EL (cell line): Measurements from ENCODE around the gene GRID2.
"Not testable (repeated sequence)": the region's sequence is repeated elsewhere in the genome, so short reads cannot be mapped to it uniquely, and the experiment has no call there.

Experiments used
- DNase-seq: peaks from one replicate; pipeline ENCODE4 v3.0.0-alpha.2; 2016

The GRID2 gene

DNA sequence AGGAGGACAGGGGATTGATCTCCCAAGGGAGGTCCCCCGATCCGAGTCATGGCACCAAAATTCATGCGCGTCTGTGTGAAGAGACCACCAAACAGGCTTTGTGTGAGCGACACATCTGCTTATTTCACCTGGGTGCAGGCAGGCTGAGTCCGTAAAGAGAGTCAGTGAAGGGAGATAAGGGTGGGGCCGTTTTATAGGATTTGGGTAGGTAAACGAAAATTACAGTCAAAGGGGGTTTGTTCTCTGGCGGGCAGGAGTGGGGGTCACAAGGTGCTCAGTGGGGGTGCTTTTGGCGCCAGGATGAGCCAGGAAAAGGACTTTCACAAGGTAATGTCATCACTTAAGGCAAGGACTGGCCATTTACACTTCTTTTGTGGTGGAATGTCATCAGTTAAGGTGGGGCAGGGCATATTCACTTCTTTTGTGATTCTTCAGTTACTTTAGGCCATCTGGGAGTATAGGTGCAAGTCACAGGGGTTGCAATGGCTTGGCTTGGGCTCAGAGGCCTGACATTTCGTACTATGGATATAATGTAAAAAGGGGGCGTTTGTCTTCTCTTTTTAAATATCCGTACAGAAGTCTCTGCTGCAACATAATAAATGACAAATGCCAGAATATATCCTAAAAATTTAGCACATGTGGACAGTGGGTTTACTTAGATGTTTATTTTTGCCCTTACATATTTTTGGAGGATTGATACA, 140.5 kb downstream of the GRID2 start:
- not testable (repeated sequence) for DNase-seq

DNA sequence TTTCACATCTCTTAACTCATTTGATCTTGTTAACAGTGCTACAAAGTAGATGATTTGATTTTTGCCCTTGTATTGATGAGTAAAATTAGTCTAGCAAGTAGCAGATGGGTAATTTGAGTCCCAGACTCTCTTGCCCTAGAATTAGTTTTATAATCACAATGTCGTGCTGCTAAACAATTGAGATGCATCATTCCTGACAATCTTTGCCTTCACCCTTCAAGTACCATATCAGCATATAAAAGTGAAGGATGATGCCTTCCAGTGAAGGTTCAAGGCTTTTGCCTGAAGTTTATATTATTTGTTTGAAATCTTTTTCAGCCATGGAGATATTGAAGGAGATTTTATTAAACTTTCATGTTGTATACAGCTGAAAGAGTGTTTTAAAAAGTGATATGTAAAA, 141.4 kb downstream of the GRID2 start:
- DNase-seq: no peak

DNA sequence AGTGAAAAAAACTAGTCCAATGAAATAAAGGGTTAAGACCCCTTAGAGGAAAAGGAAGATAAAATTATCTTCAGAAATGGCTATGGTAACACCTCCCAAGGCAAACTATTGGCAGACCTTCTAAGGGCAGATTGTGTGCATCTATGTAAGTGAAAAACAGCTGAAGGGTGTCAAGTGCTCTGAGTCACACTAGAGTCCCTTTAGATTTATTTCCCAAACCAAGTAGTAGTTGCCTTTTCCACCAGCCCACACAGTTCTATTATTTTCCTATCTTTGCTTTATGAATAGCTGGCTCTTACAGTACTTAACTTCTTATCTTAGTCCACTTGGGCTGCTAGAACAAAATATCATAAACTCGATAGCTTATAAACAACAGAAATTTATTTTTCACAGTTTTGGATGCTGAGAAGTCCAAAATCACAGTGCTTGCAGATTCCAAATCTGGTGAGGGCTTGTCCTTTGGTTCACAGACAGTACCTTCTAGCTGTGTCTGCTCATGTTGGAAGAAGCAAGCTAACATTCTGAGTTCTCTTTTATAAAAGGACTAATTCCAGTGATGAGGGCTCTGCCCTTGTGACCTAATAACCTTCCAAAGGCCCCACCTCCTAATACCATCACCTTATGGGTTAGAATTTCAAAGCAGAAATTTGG, 143.6 kb downstream of the GRID2 start:
- DNase-seq: no peak

DNA sequence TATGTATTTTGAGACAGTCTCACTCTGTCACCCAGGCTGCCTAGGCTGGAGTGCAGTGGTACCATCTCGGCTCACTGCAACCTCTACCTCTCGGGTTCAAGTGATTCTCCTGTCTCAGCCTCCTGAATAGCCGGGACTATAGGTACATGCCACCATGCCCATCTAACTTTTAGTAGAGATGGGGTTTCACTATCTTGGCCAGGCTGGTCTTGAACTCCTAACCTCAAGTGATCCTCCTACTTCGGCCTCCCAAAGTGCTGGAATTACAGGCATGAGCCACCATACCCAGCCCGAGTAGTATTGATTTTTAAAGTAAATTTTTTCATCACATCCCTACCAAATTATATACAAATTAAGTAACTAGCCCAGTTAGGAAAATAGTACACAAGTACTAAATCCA, 144.4 kb downstream of the GRID2 start:
- DNase-seq: not testable (repeated sequence)

DNA sequence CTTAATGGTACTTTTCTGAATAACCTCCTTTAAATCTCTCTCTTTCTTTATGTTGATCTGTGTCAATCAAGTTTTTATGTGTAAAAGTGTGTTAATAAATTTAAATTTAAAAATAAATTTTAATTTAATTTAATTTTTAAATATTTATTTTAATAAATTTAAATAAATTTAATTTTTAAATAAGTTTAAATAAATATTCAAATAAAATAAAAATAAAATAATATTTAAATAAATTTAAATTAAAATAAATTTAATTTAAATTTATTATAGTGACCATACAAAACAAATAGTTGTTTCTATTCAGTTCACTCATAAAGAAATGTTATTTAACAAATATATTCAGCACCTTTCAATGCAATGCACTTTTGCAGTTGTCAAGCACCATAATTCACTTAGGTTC, 146.9 kb downstream of the GRID2 start:
- DNase-seq: no peak

DNA sequence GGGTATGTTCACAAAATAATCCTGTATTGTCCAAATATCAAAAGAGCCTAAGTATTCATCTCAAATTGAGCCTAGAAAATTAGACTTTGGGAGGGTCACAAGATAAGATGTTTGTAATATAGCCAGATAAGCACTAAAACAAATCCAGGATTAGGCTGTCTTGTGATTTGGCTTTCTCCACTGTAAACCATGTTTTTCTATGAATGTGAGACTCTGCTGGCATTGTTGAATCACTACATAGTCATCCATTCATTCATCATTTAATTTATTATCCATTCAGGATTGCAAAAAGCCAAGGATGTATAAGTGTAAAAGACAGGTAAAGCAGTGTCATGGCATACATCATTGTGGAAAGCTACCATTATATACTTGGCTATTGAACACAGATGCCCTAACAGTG, 148.0 kb downstream of the GRID2 start:
- no peak for DNase-seq

DNA sequence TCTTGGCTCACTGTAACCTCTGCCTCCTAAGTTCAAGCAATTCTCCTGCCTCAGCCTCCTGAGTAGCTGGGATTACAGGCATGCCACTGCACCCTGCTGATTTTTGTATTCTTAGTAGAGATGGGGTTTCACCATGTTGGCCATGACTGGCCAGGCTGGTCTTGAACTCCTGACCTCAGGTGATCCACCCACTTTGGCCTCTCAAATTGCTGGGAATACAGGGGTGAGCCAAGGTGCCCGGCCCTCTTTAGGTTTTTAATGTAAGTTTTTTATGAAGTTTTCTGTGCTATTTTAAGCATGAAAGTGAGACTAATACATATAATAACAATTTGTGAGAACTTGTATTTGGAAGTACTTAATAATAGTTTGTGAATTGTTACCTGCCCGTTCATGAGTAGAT, 148.6 kb downstream of the GRID2 start:
- not testable (repeated sequence) for DNase-seq

DNA sequence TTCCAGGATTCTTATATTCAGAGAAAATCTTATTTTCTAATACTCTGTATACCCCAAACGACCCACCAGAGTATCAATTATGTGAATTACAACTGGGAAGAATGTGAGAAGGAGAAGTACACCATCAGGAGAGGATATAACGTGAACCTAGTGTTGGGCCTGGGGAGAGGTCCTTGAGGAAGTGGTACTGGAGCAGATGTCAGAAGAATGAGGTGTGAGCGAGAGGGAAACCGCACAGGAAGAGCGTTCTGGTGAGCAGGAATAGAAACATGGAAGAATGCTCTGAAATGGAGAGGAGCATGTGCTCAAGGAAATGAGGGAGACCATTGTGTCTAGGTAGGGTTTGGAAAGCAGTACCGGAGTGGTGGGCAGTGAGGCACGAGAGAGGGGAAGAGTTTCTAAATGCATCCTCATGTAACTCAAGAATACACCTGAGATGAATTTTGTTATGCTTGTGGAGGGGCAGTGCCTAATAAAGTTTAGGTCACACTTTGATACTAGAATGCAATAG, 151.6 kb downstream of the GRID2 start:
- DNase-seq: no peak

DNA sequence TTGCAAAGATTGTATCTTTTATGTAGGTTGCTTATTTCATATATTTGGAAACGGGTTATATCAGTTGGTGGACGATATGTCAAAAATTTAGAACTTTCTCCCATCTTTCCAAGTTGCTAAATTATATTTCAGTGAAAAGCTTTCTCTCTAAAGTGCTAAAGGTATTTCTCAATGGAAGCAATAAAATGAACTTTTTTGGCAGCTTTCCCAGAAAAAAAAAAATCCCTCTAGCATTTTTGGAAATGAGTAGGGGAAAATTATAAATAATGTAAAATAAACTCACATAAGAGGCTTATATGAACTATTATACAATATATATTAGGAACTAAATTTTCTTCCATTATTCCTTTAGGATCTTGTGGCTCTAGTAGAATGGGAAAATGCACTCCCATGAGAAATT, 152.2 kb downstream of the GRID2 start:
- no peak for DNase-seq

DNA sequence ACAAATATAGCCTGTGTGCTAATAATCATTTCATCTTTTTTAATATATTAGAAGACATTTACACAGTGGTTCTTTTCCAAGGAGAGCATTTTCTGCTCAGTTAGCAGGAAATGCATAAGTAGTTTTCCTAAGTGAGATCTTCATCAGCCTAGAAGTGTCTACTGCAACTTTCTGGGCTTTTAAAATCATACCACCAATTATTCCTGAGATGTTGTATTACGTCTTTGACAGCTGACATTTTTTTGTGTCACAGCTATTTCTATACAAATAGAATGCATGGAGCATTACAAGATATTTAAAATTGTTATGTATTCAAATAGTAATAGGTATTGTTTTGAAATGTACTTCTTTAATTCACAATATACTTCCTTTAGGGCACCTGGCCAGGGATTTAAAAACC, 158.0 kb downstream of the GRID2 start:
- DNase-seq: no peak

DNA sequence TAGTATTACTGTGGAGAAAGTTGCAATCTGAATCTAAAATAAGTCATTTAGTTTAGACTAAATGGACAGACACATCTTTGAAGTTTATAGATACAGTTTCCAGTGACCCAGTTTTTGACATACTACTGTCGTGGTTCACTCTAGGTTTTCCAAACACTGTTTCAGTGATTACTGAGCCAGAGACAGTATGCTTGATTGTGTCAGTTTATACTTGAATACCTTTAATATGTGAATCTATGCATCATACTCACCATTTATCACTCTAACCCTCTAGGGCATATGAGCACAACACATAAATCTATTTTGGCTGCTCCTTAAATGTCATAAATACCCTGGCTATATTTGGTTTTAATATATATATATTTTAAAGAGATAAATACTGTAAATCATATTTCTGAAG, 173.5 kb downstream of the GRID2 start:
- DNase-seq: no peak

DNA sequence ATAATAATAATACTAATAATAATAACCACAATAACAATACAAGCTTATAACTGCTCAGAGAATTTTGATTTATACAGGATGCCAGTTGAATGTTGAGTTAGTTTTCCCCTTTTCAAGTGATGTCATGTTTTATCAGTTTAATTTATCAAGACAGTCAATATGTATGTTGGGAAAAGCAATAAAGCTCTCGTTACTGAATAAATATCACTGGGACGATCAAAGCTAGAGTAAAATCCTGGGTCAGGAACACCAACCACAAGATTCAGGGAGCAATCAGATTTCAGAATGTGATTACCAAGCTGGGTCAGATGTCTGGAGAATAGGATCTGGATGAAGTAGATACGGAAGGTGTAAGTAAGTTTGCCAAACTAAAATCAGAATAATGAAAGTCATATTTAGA, 179.6 kb downstream of the GRID2 start:
- DNase-seq: no peak

DNA sequence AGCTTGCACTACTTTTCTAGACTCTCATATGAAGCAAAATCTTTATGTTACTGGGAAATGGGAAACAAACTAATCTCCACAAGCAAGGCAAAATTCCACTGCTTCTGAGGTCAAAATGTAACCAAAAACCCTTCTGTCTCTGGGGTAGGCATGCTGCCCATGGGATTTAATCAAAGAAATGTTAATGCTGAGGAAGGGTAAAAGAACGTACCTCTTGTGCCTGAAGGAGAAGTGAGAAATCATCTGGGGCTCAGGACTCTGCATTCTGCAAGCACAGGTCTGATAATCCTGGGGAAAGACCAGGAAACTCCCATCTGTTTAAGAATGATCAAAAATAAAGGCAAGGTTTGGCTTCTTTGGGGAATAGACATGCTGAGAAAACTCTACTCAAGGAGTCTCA, 184.7 kb downstream of the GRID2 start:
- no peak for DNase-seq

DNA sequence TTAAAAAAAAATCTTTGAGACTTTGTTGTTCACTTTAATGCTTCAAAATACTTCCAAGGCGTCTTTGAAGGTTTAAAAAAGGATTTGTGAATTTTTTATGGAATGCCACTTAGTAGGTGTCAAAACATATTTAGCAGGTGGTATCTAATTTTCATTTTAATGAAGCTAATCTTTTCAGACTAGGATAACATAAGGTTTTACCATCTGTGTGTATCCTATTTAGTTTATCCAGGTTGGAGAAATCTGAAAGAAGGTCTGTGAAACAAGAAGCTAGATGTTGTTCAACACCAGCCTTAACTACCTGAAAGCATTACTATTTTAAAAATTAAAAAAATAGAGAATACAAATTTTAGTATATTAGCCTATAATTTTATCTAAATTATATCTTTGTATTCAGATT, 193.4 kb downstream of the GRID2 start:
- no peak for DNase-seq

DNA sequence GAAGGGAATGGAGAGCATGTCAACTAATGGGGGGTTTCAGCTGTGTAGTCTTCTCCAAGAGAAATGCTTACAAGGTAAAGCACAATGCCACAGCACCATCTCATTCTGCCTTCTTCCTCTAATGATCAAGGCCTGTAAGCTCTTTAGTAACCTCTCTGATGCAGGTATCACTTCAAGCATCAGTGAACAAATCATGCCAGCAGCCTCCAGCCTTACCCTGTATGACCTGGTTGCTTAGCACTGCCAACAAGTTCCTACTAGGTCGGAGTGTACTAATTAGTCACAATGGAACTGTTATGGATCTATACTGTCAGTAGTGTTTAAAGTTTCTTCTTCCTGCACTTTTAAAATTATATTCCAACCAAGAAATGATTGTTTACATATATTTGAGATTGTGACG, 197.7 kb downstream of the GRID2 start:
- no peak for DNase-seq

DNA sequence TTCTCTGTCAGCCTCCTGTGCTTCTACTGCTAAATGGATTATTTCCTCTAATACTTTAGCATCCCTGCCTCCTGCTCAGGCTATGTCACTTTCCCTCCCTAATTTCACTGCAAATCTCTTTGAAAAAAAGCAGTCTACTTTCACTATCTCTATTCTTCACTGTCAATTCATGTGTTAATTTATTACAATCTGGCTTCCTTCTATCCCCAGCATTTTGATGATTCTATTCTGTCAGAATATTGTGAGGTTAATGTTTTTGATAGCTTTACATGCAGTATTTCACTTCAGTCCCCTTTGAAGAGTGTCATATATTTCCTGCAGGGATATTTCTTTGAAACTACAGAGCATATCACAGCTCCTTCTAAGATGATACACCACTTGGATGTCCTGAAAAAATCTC, 203.2 kb downstream of the GRID2 start:
- no peak for DNase-seq

DNA sequence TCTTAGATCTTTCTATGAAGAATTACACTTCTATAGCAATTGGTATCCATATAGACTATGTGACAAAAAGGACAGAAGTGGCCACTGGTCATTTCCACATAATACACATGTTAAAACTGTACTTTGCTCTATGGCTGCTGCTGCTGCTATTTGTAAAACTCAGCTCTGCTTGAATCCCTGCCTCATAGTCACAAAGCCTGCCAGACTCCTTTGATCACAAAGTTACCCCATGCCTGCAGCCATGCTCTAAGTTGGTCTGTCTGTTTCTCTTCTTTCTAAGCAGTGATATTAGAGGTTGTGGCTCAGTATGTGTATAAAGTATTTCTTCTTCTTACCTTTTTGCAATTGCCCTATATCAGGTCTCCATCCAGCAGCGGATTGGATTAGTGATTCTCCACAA, 210.9 kb downstream of the GRID2 start:
- DNase-seq: no peak

DNA sequence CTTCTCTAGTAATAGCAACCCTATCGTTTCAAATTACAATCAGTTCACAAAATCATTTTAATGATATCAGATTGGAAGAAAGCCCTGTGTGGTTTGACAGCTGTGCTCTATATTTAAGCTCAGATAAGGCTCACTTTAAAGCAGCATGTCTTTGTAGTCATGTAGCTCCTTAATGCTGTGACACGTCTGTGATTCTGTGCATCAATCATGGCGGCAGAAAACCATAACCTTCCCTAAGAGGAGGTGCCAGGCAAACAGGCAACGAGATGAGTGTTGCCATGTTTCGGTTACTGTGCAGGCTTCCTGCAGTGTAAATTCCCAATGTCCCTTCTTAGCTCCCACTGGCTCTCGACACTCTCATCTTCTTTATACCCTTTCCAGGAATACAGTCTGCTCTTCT, 212.7 kb downstream of the GRID2 start:
- DNase-seq: no peak

DNA sequence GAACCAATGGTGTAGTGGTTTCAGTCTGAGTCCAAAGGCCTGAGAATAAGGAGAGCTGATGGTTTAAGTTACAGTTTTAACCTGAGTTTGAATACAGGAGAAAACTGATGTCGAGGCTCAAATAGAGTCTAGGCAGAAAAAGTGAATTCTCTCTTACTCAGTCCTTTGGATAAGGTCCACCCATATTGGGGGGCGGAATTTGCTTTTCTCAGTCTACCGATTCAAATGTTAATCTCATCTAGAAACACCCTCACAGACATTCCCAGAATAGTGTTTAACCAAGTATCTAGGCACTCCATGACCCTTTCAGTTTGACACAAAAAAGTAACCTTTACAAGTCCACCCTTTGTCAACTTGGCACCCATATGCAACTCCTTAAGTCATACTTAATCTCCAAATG, 216.0 kb downstream of the GRID2 start:
- no peak for DNase-seq

DNA sequence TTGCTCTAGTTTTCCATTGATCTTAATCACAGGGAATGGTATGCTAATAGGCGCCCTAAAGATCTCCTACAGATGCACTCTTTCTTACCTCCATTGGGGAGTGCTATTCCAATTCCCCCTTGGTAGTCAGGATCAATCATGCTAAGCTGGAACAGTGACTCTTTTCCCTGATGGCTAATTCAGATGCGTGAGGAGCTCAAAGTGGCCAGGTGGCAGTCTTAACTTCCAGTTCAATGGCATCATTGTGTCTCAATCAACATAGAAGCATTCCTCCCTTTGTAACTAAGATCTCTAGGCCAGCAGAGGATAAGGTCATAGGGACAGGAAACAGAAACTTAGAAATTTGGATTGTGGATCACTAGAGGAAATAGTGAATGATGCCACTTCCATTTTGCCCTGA, 216.8 kb downstream of the GRID2 start:
- DNase-seq: no peak

DNA sequence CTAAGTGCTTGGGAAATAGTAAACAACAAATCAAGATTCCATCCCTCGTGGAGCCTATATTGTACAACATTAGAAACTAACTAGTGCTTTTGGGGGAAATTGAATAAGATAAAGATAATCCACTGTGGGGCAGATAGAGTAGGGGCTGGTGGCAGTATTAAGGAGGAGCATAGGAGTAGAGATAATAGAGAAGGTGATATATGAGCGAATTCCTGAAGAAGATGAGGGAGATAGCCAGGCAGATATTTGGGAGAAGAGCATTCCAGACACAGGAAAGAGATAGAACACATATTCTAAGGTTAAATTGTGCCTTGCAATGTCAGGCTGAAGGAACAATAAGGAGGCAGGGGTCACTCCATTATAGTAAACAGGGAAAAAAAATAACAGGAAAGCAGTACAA, 218.2 kb downstream of the GRID2 start:
- no peak for DNase-seq

DNA sequence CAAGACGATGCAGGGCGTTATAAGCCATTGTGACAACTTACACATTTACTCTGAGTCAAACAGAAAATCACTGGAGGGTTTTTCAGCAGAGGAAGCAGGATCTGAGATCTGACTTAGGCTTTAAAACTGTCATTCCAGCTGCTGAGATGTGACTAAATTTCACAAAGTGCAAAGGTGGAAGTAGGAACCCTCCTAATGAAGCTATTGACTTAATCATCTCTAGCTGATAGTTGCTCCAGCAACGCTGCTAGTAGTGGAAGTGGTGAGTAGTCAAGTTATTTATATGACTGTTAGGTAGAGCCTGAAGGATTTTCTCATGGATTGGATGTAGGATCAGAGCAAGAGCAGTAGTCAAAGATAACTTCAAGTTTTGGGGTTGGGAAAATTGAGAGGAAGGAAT, 218.6 kb downstream of the GRID2 start:
- no peak for DNase-seq

DNA sequence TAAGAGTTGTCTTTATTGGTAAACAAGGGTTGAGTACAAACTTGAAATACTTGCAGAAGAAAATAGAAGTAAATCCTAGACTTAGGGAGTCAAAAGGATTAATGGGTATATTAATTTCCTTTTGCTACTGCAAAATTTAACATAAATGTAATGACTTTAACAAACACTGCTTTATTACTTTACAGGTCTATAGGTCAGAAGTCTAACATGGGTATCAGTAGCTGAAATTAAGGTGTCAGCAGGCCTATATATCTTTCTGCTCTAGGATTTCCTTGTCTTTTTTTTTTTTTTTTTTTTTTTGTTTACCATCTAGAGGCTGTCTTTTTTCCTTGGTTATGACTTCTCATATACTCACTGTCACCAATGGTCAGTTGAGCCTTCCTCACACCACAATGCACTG, 220.4 kb downstream of the GRID2 start:
- no peak for DNase-seq

DNA sequence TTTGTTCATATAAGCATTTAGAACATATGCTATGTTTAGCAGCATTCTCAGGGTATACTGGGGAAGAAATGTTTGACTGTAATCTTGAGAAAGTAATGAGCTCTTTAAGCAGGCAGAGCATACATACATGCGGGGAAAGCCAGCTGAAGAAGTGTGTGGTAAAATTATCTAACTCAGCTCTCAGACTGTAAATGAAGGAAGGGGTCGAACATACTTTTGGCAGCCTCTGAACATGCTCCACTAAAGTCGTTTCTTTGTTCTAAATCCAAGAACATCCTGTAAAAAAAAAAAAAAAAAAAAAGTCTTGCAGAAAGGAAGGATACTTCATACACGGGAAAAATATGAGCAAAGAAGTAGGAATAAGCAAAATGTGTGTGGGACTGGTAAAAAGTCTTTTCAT, 224.8 kb downstream of the GRID2 start:
- no peak for DNase-seq

DNA sequence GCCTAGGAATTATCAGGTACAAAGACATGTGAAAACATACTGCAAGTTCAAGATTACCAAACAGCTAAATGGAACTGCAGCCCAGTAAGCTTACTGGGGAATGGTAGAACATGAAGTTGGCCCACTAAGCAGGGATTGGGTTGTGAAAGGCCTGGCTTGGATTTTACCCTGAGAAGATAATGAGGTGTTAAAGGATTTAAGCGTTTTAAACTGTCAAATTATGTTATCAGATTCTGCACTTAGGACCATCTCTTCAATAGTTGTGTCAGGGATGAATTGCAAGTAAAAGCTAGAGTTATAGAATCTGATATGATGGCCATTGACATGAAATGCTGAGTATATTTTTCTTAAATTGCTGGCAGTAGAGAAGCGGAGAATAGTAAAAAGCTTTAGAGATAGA, 225.7 kb downstream of the GRID2 start:
- DNase-seq: no peak
